ENCODE results near the gene ERBB3.

DNA sequence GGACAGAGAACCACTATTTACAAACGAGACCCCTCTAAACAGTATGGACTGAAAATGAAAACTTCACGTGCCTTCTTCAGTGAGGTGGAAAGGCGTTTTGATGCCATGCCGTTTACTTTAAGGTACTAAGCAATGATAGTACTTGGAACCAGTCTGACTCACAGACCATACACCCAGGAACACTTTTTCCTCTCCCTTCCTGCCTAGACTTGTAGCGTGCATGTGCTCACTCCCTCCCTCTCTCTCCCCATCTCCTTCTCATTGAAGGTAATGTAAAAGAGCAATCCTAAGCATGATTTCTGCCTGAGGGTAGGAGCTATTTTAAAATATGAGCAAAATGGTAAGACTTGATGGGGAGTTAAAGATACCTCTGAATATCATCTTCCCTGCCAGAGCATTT lies 30.6 kb downstream of the ERBB3 start:
- TF ChIP-seq, protein P1, sequence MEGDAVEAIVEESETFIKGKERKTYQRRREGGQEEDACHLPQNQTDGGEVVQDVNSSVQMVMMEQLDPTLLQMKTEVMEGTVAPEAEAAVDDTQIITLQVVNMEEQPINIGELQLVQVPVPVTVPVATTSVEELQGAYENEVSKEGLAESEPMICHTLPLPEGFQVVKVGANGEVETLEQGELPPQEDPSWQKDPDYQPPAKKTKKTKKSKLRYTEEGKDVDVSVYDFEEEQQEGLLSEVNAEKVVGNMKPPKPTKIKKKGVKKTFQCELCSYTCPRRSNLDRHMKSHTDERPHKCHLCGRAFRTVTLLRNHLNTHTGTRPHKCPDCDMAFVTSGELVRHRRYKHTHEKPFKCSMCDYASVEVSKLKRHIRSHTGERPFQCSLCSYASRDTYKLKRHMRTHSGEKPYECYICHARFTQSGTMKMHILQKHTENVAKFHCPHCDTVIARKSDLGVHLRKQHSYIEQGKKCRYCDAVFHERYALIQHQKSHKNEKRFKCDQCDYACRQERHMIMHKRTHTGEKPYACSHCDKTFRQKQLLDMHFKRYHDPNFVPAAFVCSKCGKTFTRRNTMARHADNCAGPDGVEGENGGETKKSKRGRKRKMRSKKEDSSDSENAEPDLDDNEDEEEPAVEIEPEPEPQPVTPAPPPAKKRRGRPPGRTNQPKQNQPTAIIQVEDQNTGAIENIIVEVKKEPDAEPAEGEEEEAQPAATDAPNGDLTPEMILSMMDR (IDR thresholded peaks at IDR 0.05; ENCODE audit: insufficient read depth, low read length, poor library complexity, severe bottlenecking): no peak
- no peak for TF ChIP-seq EZH2phosphoT487 (conservative IDR thresholded peaks at IDR 0.05; ENCODE audit: low read length)

All from SU-DHL-6 (cell line).